ENCODE results near the gene HIRIP3. TPM values are rescaled to one million over a fixed set of nuclear protein-coding genes. Genes with fewer than 3 reads are reported as not detected.

The HIRIP3 gene
- total and polyA plus RNA-seq, 2 of the 13 experiments (the other 11 are each of a cell fraction or from before 2014, with no cell fraction given), result 12.6 to 17.2 TPM

DNA sequence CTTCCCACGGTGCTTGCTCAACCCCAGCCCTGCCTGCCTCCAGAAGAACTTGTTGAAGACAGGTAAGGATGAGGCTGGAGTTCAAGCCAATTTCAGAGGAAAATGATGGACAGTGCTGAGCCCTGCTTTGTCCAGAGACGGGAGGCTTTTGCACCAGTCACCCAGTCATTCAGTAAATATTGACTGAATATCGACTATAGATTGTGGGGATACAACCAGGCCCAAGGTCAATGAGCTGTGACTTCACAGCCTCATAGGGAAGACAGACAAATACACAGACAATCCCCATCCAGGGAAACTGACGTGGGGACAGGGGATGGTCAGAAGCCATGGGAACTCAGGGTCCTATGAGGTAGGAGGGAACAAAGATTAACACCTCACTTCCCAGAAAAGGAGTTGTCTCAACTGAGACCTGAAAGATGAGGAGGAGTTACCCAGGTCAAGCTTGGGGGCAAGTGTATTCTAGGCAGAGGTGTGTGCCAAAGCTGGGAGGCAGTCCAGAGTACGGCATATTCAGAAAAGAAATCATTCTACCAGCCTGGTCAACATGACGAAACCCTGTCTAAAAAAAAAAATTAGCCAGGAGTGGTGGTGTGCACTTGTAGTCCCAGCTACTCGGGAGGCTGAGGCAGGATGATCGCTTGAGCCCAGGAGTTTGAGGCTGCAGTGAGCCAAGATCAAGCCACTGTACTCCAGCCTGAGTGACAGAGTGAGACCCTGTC is 21.3 kb upstream of the HIRIP3 start (continued):
- TF ChIP-seq, protein P1, sequence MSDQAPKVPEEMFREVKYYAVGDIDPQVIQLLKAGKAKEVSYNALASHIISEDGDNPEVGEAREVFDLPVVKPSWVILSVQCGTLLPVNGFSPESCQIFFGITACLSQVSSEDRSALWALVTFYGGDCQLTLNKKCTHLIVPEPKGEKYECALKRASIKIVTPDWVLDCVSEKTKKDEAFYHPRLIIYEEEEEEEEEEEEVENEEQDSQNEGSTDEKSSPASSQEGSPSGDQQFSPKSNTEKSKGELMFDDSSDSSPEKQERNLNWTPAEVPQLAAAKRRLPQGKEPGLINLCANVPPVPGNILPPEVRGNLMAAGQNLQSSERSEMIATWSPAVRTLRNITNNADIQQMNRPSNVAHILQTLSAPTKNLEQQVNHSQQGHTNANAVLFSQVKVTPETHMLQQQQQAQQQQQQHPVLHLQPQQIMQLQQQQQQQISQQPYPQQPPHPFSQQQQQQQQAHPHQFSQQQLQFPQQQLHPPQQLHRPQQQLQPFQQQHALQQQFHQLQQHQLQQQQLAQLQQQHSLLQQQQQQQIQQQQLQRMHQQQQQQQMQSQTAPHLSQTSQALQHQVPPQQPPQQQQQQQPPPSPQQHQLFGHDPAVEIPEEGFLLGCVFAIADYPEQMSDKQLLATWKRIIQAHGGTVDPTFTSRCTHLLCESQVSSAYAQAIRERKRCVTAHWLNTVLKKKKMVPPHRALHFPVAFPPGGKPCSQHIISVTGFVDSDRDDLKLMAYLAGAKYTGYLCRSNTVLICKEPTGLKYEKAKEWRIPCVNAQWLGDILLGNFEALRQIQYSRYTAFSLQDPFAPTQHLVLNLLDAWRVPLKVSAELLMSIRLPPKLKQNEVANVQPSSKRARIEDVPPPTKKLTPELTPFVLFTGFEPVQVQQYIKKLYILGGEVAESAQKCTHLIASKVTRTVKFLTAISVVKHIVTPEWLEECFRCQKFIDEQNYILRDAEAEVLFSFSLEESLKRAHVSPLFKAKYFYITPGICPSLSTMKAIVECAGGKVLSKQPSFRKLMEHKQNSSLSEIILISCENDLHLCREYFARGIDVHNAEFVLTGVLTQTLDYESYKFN (CRISPR knock-in tag; conservative IDR thresholded peaks at IDR 0.05), result peak; percentile 75
- TF ChIP-seq TEAD3 (CRISPR knock-in tag; optimal IDR thresholded peaks at IDR 0.05; ENCODE audit: borderline replicate concordance) (no peak), SAP130 (CRISPR knock-in tag; IDR thresholded peaks at IDR 0.05; ENCODE audit: low read depth) (peak; percentile 49; the same call in 1 of the 2 replicates), ESRRA (CRISPR knock-in tag; IDR thresholded peaks at IDR 0.05; ENCODE audit: low read depth) (0 out of 2 replicates have a peak, but pooled peaks have one; percentile 3), ZNF501 (CRISPR knock-in tag; IDR thresholded peaks at IDR 0.05) (peak; percentile 69), ZFP41 (CRISPR knock-in tag; IDR thresholded peaks at IDR 0.05; ENCODE audit: borderline replicate concordance) (no peak), SP140L (CRISPR knock-in tag; IDR thresholded peaks at IDR 0.05; ENCODE audit: borderline replicate concordance) (no peak), ZFX (CRISPR knock-in tag; IDR thresholded peaks at IDR 0.05; ENCODE audit: low read depth) (0 out of 2 replicates have a peak, but pooled peaks have one; percentile 30), SMAD1 (CRISPR knock-in tag; IDR thresholded peaks at IDR 0.05; ENCODE audit: borderline replicate concordance, low read depth) (peak; percentile 66; the same call in 1 of the 2 replicates)
- TF ChIP-seq, protein P2, sequence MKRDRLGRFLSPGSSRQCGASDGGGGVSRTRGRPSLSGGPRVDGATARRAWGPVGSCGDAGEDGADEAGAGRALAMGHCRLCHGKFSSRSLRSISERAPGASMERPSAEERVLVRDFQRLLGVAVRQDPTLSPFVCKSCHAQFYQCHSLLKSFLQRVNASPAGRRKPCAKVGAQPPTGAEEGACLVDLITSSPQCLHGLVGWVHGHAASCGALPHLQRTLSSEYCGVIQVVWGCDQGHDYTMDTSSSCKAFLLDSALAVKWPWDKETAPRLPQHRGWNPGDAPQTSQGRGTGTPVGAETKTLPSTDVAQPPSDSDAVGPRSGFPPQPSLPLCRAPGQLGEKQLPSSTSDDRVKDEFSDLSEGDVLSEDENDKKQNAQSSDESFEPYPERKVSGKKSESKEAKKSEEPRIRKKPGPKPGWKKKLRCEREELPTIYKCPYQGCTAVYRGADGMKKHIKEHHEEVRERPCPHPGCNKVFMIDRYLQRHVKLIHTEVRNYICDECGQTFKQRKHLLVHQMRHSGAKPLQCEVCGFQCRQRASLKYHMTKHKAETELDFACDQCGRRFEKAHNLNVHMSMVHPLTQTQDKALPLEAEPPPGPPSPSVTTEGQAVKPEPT (CRISPR knock-in tag; IDR thresholded peaks at IDR 0.05; ENCODE audit: low read depth), result 0 out of 2 replicates have a peak, but pooled peaks have one; percentile 30
- TF ChIP-seq, protein P3, sequence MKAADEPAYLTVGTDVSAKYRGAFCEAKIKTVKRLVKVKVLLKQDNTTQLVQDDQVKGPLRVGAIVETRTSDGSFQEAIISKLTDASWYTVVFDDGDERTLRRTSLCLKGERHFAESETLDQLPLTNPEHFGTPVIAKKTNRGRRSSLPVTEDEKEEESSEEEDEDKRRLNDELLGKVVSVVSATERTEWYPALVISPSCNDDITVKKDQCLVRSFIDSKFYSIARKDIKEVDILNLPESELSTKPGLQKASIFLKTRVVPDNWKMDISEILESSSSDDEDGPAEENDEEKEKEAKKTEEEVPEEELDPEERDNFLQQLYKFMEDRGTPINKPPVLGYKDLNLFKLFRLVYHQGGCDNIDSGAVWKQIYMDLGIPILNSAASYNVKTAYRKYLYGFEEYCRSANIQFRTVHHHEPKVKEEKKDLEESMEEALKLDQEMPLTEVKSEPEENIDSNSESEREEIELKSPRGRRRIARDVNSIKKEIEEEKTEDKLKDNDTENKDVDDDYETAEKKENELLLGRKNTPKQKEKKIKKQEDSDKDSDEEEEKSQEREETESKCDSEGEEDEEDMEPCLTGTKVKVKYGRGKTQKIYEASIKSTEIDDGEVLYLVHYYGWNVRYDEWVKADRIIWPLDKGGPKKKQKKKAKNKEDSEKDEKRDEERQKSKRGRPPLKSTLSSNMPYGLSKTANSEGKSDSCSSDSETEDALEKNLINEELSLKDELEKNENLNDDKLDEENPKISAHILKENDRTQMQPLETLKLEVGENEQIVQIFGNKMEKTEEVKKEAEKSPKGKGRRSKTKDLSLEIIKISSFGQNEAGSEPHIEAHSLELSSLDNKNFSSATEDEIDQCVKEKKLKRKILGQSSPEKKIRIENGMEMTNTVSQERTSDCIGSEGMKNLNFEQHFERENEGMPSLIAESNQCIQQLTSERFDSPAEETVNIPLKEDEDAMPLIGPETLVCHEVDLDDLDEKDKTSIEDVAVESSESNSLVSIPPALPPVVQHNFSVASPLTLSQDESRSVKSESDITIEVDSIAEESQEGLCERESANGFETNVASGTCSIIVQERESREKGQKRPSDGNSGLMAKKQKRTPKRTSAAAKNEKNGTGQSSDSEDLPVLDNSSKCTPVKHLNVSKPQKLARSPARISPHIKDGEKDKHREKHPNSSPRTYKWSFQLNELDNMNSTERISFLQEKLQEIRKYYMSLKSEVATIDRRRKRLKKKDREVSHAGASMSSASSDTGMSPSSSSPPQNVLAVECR (CRISPR knock-in tag; IDR thresholded peaks at IDR 0.05; ENCODE audit: borderline replicate concordance), result peak; percentile 25; the same call in 1 of the 2 replicates
- TF ChIP-seq, protein P4, sequence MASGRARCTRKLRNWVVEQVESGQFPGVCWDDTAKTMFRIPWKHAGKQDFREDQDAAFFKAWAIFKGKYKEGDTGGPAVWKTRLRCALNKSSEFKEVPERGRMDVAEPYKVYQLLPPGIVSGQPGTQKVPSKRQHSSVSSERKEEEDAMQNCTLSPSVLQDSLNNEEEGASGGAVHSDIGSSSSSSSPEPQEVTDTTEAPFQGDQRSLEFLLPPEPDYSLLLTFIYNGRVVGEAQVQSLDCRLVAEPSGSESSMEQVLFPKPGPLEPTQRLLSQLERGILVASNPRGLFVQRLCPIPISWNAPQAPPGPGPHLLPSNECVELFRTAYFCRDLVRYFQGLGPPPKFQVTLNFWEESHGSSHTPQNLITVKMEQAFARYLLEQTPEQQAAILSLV (CRISPR knock-in tag; IDR thresholded peaks at IDR 0.05; ENCODE audit: borderline replicate concordance), result no peak
- TF ChIP-seq, protein P5, sequence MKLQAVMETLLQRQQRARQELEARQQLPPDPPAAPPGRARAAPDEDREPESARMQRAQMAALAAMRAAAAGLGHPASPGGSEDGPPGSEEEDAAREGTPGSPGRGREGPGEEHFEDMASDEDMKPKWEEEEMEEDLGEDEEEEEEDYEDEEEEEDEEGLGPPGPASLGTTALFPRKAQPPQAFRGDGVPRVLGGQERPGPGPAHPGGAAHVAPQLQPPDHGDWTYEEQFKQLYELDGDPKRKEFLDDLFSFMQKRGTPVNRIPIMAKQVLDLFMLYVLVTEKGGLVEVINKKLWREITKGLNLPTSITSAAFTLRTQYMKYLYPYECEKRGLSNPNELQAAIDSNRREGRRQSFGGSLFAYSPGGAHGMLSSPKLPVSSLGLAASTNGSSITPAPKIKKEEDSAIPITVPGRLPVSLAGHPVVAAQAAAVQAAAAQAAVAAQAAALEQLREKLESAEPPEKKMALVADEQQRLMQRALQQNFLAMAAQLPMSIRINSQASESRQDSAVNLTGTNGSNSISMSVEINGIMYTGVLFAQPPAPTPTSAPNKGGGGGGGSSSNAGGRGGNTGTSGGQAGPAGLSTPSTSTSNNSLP (IDR thresholded peaks at IDR 0.05; ENCODE audit: low read depth, low read length), result peak; percentile 40; the same call in 1 of the 2 replicates
- TF ChIP-seq, protein P6, sequence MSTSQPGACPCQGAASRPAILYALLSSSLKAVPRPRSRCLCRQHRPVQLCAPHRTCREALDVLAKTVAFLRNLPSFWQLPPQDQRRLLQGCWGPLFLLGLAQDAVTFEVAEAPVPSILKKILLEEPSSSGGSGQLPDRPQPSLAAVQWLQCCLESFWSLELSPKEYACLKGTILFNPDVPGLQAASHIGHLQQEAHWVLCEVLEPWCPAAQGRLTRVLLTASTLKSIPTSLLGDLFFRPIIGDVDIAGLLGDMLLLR (CRISPR knock-in tag; IDR thresholded peaks at IDR 0.05), result no peak

Data from HepG2 (cell line).